Parathyroid adenoma (tissue), 2 donors: Measurements from ENCODE around the gene EIF4E.

Experiments used
- H2AFZ ChIP-seq: fragments of 300-600 bp; sonication (generic); one replicate; pipeline ENCODE4 v1.7.0; 2017; ENCODE audit warnings: antibody characterized with exemption, mild to moderate bottlenecking
- H3K27ac ChIP-seq: fragments of 300-600 bp; sonication (generic); one replicate; pipeline ENCODE4 v1.7.0; 2017
- H3K27me3 ChIP-seq: fragments of 300-600 bp; sonication (generic); one replicate; pipeline ENCODE4 v1.7.0; 2017; ENCODE audit warnings: low read length; ENCODE audit not compliant: control insufficient read depth, insufficient read depth
- H3K36me3 ChIP-seq: fragments of 300-600 bp; sonication (generic); one replicate; pipeline ENCODE4 v1.7.0; 2017; ENCODE audit warnings: low read length; ENCODE audit not compliant: control insufficient read depth, insufficient read depth
- H3K4me1 ChIP-seq: fragments of 300-600 bp; sonication (generic); one replicate; pipeline ENCODE4 v1.7.0; 2017; ENCODE audit warnings: control low read depth
- H3K4me2 ChIP-seq: fragments of 300-600 bp; sonication (generic); one replicate; pipeline ENCODE4 v1.7.0; 2017; ENCODE audit warnings: low read length
- H3K4me3 ChIP-seq: fragments of 300-600 bp; sonication (generic); one replicate; pipeline ENCODE4 v1.7.0; 2017; ENCODE audit warnings: low read depth, low read length
- H3K79me2 ChIP-seq: fragments of 300-600 bp; sonication (generic); one replicate; pipeline ENCODE4 v1.7.0; 2017; ENCODE audit warnings: control low read depth
- H3K9ac ChIP-seq: fragments of 300-600 bp; sonication (generic); one replicate; pipeline ENCODE4 v1.7.0; 2017; ENCODE audit warnings: mild to moderate bottlenecking
- H3K9me3 ChIP-seq: fragments of 300-600 bp; sonication (generic); one replicate; pipeline ENCODE4 v1.7.0; 2017; ENCODE audit warnings: low read length; ENCODE audit not compliant: control insufficient read depth
- TF ChIP-seq, protein P1 (sequence below): fragments of 300-600 bp; sonication (generic); IDR thresholded peaks from one replicate; pipeline ENCODE4 v1.7.0; 2017; ENCODE audit warnings: antibody characterized with exemption, mild to moderate bottlenecking
- donor health status: primary hyperparathyroidism.

Gene EIF4E

DNA sequence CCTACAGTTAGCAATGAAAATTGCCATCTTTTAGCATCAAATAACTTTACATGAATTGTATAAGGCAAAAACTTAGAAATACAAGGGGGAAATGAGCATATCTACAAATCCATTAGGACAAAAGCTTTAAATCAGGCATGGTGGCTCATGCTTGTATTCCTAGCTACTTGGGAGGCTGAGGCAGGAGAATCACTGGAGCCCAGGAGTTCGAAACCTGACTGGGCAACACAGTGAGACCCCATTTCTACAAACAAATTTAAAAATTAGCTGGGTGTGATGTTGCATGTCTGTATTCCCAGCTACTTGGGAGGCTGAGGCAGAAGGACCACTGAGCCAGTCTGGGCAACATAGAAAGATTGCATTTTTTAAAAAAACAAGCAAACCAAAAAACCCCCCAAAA, 61.3 kb downstream of the EIF4E start:
- no peak overlapping the region for H3K4me3 ChIP-seq
- H3K9me3 ChIP-seq = no peaks in the 10 kb centered on the region
- H3K9ac ChIP-seq = no peak overlapping the region
- no peak overlapping the region for H3K27ac ChIP-seq
- H3K4me1 ChIP-seq = no peaks in the 10 kb centered on the region
- no peaks in the 10 kb centered on the region for H3K79me2 ChIP-seq
- H3K4me2 ChIP-seq = no peak overlapping the region
- H3K36me3 ChIP-seq = no peaks in the 10 kb centered on the region
- TF ChIP-seq, protein P1, sequence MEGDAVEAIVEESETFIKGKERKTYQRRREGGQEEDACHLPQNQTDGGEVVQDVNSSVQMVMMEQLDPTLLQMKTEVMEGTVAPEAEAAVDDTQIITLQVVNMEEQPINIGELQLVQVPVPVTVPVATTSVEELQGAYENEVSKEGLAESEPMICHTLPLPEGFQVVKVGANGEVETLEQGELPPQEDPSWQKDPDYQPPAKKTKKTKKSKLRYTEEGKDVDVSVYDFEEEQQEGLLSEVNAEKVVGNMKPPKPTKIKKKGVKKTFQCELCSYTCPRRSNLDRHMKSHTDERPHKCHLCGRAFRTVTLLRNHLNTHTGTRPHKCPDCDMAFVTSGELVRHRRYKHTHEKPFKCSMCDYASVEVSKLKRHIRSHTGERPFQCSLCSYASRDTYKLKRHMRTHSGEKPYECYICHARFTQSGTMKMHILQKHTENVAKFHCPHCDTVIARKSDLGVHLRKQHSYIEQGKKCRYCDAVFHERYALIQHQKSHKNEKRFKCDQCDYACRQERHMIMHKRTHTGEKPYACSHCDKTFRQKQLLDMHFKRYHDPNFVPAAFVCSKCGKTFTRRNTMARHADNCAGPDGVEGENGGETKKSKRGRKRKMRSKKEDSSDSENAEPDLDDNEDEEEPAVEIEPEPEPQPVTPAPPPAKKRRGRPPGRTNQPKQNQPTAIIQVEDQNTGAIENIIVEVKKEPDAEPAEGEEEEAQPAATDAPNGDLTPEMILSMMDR = no peak
- H3K27me3 ChIP-seq = no peaks in the 10 kb centered on the region
- no peak overlapping the region for H2AFZ ChIP-seq

DNA sequence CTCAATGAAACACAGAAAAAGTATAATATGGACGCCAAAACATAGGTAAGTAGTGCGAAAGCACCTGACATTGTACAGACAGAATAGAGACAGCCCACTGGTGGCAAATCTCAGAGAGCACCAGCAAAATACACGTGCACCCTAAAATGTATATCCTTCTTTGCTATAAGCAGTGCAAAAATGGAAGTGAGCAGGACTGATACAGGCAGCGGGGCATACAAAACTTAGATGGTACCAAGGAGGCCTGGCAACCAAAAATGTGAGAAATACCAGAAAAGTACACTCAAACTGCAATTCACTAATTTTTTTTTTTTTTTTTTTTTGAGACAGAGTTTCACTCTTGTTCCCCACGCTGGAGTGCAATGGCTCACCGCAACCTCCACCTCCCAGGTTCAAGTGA, 63.9 kb downstream of the EIF4E start:
- Histone ChIP-seq H3K4me3 (no peak overlapping the region), H3K9me3 (no peaks in the 10 kb centered on the region), H3K79me2 (no peaks in the 10 kb centered on the region), H3K4me2 (no peak overlapping the region), H3K27ac (no peak overlapping the region), H2AFZ (no peak overlapping the region), H3K36me3 (no peaks in the 10 kb centered on the region), H3K4me1 (no peaks in the 10 kb centered on the region), H3K9ac (no peak overlapping the region), H3K27me3 (no peaks in the 10 kb centered on the region)
- TF ChIP-seq, protein P1 = no peak

DNA sequence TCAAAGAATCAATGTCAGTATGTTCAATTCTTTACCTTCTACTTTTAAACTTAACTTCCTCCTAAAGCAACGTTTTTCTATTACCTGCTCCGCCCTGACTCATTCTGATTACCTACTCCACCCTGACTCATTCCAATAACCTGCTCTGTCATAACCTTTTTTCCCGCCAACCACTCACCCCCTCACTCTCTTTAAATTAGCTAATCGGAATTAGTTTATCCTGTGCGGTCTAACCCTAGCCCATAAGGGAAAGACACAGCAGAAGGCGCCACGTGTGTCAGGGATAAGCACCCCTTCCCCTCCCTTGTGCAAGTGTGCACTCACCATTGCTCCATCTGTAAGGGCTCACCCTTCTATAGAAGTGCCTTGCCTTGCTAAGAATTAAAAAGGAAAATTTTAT, 64.4 kb downstream of the EIF4E start:
- H3K9me3 ChIP-seq = no peaks in the 10 kb centered on the region
- H2AFZ ChIP-seq = no peak overlapping the region
- H3K27me3 ChIP-seq = no peaks in the 10 kb centered on the region
- no peak overlapping the region for H3K27ac ChIP-seq
- TF ChIP-seq, protein P1 = no peak
- no peak overlapping the region for H3K9ac ChIP-seq
- no peak overlapping the region for H3K4me3 ChIP-seq
- H3K79me2 ChIP-seq = no peaks in the 10 kb centered on the region
- H3K36me3 ChIP-seq = no peaks in the 10 kb centered on the region
- H3K4me2 ChIP-seq = no peak overlapping the region
- H3K4me1 ChIP-seq = no peaks in the 10 kb centered on the region

DNA sequence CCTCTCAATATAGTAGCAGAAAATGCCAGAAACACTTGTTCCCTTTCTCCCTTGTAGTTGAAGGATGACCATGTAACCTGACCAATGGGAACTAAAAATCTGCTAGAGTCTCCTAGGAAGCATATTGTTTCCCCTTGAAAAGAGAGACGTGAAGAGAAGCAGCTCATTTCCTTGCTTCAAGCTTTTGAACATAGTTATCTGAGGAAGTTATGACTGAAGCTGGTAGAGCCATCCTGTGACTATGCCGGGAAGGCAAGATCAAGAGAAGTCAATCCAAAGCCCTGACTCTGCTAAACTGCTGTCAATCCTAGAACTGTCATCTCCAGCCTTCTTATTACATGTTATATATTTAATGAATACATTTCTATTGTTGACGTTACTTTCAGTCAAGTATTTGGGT, 66.6 kb downstream of the EIF4E start:
- Histone ChIP-seq H3K9me3 (no peaks in the 10 kb centered on the region), H3K36me3 (no peaks in the 10 kb centered on the region), H3K27ac (no peak overlapping the region), H2AFZ (no peak overlapping the region), H3K4me3 (no peak overlapping the region), H3K79me2 (no peaks in the 10 kb centered on the region), H3K4me1 (no peaks in the 10 kb centered on the region), H3K9ac (no peak overlapping the region), H3K4me2 (no peak overlapping the region), H3K27me3 (no peaks in the 10 kb centered on the region)
- TF ChIP-seq, protein P1 = no peak

DNA sequence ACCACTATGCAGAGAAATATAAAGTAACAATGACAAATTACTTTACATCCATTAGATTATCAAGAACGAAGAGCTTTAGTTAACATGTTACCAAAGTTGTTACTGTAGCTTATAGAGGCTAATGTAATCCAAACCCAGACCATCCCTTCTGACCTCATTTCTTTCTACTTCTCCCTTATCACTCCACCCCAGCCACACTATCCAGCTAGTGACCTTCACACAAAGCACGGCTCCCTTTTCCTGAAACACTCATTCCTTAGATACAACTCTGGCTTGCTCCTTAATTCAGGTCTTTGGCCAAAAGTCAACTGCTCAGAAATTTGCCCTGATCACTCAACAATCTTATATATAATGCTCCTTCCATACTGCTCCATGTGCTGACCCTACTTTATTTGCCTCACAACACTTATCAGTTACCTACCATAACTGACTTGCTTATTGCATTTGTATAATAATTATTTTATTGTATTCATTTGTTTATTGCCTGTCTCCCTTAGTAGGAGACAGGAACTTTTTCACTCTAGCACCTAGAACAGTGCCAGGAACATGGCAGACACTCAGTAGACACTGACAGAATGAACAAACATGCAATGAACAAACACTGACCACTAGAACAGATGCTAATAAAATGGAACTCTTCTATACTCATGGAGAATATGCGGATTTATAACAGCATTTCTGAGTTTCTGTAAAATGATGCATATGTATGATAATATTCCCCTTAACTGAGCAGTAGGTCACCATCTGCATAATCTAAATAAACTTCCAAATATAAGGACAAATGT, 67.6 kb downstream of the EIF4E start:
- no peaks in the 10 kb centered on the region for H3K4me1 ChIP-seq

More for the DNA sequence above, 67.6 kb downstream of the EIF4E start:
- H3K4me3 ChIP-seq = no peak overlapping the region
- H3K4me2 ChIP-seq = no peak overlapping the region
- H3K9ac ChIP-seq = no peak overlapping the region
- H3K36me3 ChIP-seq = no peaks in the 10 kb centered on the region
- H3K27me3 ChIP-seq = no peaks in the 10 kb centered on the region
- TF ChIP-seq, protein P1 = no peak
- H3K27ac ChIP-seq = no peak overlapping the region
- H3K9me3 ChIP-seq = no peaks in the 10 kb centered on the region
- no peak overlapping the region for H2AFZ ChIP-seq
- no peaks in the 10 kb centered on the region for H3K79me2 ChIP-seq
